ENCODE results near the gene RGR.

RGR gene

GRCh38 chr10:84269773-84270172, 24.9 kb downstream of the RGR start:
- no peak for TF ChIP-seq CTCF (IDR thresholded peaks at IDR 0.05)

GRCh38 chr10:84270708-84271107, 25.9 kb downstream of the RGR start:
- TF ChIP-seq CTCF (IDR thresholded peaks at IDR 0.05): no peak

- no peak for TF ChIP-seq CTCF (IDR thresholded peaks at IDR 0.05)
Measured at GRCh38 chr10:84286695-84287094, 41.8 kb downstream of the RGR start.

GRCh38 chr10:84288151-84288550, 43.3 kb downstream of the RGR start:
- TF ChIP-seq CTCF (IDR thresholded peaks at IDR 0.05): no peak

- no peak for TF ChIP-seq CTCF (IDR thresholded peaks at IDR 0.05)
Measured at GRCh38 chr10:84289521-84290200, 44.8 kb downstream of the RGR start.

GRCh38 chr10:84290235-84290634, 45.4 kb downstream of the RGR start:
- TF ChIP-seq CTCF (IDR thresholded peaks at IDR 0.05): no peak

GRCh38 chr10:84291384-84291783, 46.5 kb downstream of the RGR start:
- TF ChIP-seq CTCF (IDR thresholded peaks at IDR 0.05): no peak

GRCh38 chr10:84292502-84292901, 47.6 kb downstream of the RGR start:
- no peak for TF ChIP-seq CTCF (IDR thresholded peaks at IDR 0.05)

Measured in LNCAP (cell line).